ENCODE measurements around the gene AHR.

DNA sequence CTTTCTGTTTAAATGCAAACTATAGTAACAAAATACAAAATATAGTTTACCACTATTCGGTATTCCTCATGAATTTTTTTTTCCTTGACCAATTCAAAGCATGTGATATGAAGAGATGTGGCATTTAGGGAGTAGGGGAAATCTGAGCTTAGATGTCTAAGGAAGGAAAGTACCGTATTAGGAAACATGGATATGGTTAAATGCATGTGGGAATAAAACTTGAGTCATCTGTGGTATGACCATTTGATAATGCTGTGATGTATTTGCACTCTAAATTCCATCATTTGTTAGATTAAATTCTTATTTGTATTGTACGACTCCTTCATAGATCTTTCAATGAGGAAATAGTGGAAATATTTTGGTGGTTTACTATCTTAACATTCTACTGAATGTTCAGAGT is 19.7 kb downstream of the AHR start:
- TF ChIP-seq, protein P1, sequence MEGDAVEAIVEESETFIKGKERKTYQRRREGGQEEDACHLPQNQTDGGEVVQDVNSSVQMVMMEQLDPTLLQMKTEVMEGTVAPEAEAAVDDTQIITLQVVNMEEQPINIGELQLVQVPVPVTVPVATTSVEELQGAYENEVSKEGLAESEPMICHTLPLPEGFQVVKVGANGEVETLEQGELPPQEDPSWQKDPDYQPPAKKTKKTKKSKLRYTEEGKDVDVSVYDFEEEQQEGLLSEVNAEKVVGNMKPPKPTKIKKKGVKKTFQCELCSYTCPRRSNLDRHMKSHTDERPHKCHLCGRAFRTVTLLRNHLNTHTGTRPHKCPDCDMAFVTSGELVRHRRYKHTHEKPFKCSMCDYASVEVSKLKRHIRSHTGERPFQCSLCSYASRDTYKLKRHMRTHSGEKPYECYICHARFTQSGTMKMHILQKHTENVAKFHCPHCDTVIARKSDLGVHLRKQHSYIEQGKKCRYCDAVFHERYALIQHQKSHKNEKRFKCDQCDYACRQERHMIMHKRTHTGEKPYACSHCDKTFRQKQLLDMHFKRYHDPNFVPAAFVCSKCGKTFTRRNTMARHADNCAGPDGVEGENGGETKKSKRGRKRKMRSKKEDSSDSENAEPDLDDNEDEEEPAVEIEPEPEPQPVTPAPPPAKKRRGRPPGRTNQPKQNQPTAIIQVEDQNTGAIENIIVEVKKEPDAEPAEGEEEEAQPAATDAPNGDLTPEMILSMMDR (IDR thresholded peaks at IDR 0.05; ENCODE audit: poor library complexity, severe bottlenecking), result no peak
- TF ChIP-seq EZH2 (IDR thresholded peaks at IDR 0.05; ENCODE audit: borderline replicate concordance, insufficient read depth, low read length, poor library complexity, severe bottlenecking) (no peak), EP300 (conservative IDR thresholded peaks at IDR 0.05; ENCODE audit: poor library complexity, severe bottlenecking) (no peak), POLR2AphosphoS5 (IDR thresholded peaks at IDR 0.05) (no peak), SMC3 (conservative IDR thresholded peaks at IDR 0.05; ENCODE audit: poor library complexity) (no peak), TAF1 (IDR thresholded peaks at IDR 0.05; ENCODE audit: low read depth) (no peak)

Data from neural cell (in vitro differentiated cells).